GM18498 (cell line): ENCODE results near the gene ASB11.
A peak's percentile ranks its signal among the peaks of the same experiment; 100 is the strongest.
"Not testable (repeated sequence)": the region's sequence is repeated elsewhere in the genome, so short reads cannot be mapped to it uniquely, and the experiment has no call there.

Source experiments
- ATAC-seq: cut with Tn5 transposase; IDR thresholded peaks from one replicate; pipeline ENCODE4 v1.9.1; 2021; ENCODE audit warnings: mild to moderate bottlenecking, moderate library complexity; ENCODE audit not compliant: unreplicated experiment

ASB11 gene

DNA sequence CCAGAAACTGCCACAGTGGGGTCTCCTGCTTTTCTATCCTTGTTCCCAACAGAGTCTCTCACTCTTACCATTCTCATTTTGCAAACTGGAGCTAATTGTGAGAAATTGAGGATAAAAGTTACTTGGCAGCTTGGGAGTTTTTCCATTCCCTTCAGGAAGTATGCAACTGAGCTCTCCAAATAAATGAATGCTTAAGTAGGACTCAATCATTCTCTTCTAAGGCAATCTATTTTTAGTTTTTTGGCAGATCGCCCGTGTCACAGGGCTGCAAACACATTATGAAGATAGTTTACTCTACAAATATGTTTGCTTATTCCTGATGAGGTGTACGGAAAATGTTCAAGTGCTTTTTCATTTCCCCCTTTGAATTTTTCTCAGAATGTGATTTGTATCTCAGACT is 5.3 kb downstream of the ASB11 start:
- no peak for ATAC-seq

DNA sequence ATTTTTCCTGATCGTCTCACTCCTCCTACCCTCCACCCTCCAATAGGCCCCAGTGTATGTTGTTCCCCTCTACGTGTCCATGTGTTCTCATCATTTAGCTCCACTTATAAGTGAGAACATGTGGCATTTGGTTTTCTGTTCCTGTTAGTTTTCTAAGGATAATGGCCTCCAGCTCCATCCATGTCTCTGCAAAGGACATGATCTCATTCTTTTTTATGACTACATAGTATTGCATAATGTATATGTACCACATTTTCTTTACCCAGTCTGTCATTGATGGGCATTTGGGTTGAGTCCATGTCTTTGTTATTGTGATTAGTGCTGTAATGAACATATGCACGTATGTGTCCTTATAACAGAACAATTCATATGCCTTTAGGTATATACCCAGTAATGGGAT is 9.5 kb downstream of the ASB11 start:
- not testable (repeated sequence) for ATAC-seq

- ATAC-seq, result no peak
These were observed 13.5 kb downstream of the ASB11 start for GRCh38 chrX:15301924-15302323.

GRCh38 chrX:15299941-15300851 is 15.2 kb downstream of the ASB11 start:
- no peak for ATAC-seq

DNA sequence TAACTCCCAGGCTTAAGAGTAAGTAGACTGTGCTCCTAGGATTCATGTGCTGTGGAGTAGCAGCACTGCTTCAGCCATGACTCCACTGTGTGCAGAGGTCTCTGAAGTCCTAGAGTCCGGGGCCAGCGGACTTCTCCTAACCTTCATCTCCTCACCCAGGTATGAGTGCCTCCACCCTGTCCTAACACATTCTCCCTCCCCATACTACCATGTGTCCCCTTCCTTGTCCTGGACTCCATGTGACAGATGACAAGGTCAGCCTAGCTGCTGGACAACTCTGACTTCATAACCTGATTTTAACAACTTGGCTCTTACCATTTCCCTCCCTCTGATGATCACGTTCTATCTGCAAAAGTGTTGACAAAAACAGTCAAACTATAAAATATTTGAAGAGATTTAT is 16.7 kb downstream of the ASB11 start:
- ATAC-seq, result no peak

- no peak for ATAC-seq
These were observed 17.2 kb downstream of the ASB11 start for GRCh38 chrX:15298201-15298600.

- ATAC-seq, result no peak
These were observed 22.0 kb downstream of the ASB11 start for GRCh38 chrX:15293451-15293850.

DNA sequence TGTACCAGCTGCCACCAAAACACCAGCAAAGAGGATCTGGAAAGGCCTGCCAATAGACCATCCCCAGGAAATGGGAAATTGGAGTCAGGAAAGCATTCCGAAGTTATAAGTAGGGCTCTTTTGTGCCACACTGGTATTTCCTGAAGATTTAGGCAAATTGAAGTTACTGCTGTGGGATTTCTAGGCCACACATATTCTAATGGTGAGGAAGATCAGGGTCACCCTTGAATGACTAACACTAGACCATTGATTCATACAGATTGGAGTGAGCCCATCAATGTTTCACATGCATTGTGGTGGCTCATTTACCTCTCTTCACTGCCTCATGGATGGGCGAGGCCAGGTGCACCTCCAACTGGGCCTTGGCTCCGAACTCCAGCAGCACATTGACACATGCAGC is 22.6 kb downstream of the ASB11 start:
- ATAC-seq, result no peak

- ATAC-seq, result no peak
These were observed 37.8 kb downstream of the ASB11 start for GRCh38 chrX:15277604-15278003.

DNA sequence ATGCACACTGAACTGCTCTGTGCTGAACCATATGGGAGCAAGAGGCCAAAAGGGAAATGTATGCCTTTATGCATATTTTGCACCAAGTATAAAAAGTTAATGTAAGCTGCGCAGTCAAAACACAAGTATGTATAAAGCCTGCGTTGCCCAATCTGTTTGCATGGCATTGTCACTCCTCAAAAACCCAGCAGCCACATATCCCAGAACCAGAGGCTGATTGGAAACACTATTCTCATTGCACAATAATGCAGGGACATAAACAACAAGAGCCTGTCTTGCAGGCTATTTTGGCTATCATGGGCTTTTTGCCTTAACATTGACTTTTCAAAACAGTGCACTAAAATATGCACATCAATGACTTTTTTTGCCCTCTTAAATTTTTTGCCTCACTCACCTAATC is 40.5 kb downstream of the ASB11 start:
- ATAC-seq, result no peak

- ATAC-seq, result not testable (repeated sequence)
These were observed 42.2 kb downstream of the ASB11 start for GRCh38 chrX:15273275-15273674.

DNA sequence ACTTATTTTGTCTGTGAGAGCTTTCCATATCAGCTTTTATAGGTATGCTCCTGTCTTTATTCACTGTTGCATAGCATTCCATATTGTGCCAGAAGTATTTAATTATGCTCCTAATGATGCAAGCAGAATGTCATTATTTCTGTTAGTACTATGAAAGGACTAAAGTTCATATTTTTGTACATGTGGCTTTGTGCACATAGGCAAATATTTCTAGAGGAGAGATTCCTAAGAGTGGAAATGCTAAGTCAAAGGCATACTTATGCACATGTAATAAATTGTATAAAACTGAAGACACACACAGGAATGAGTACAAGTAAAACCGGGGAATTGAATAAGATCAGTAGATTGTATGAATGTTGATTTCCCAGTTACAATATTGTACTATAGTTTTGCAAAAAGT is 43.7 kb downstream of the ASB11 start:
- ATAC-seq, result no peak

DNA sequence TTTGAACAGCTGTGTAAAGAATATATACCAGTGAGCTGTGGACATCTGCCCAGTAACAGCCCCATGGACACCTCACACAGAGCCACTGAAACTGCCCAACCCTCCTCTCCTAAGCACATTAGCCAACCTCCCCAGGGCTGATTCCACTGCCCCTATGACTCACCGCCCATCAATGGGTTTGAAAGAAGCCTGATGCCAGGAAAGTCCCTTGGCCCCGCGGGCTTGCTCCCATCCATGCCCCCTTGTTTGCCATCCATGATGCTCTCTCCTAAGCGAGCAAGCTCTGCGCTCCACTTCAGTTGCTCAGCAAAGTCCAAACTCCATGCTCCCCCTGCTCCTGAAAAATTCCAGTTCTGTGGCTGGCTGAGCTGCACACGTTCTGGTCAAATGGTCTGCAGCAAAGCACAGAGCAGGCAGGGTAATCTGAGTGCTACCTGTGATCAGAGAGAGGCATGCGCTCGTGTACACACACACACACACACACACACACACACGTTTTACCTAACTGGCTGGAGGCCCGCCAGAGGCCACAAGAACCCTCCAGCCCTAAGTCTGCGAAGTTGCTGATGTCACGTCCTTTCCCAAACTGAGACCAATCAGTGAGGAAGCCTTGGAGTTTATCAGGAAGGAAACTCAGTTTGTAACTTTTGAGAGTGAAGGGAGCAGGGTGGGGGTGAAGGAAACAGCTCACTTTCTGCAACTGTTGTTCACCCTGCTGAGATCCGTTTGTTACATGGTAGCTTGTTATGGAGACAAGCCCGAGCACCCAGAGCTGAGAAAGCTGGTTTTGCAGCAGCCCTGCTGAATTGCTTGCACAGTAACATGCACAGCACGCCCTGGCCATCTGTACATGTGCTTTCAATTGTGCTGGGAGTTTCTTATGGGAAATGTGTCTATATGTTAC is 45.6 kb downstream of the ASB11 start, which contains the start of gene ASB9:
Gene ASB9, minus strand, starts transcription at position 466 of the 904 bp plus-strand sequence. Its CDS starts 209 bp downstream, at position 257.
- ATAC-seq, result peak; percentile 67

DNA sequence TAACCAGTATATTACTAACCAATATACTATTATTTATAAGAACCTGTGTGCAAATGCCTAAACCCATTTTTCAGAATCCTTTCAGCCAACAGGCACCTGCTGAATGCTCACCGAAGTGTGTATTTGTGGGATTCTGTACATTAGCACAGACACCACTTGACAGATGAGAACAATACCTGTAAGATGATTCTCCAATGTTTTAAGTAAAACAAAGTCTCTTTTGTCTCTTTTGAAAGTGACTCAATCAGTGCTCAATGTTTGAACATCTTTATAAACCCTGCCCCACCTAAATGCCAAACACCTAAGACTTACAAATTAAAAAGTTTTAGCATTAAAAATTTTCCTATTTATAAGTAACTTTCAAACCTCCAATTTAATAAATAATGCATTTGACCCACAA is 46.3 kb downstream of the ASB11 start:
- ATAC-seq, result no peak

GRCh38 chrX:15254852-15255251 is 60.6 kb downstream of the ASB11 start:
- no peak for ATAC-seq

DNA sequence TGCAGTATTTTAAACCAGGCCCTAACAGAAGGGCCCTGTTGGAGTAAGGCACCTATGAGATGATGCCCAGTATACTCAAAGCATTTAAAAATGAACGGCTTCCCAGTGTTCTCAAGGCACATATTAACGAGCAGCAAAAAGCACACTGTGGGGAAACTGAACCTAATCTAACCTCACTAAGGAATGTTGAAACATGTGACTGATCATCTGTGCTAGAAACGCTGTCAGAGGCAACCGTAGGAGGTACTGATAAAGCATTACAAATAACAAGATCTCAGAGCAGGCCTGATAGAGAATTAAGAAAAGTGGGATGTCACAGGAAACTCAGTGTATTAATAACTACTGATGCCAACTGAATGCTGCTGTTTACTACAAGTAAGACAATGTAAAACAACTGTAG is 69.5 kb downstream of the ASB11 start:
- no peak for ATAC-seq

GRCh38 chrX:15244421-15244820 is 71.0 kb downstream of the ASB11 start:
- ATAC-seq, result no peak

DNA sequence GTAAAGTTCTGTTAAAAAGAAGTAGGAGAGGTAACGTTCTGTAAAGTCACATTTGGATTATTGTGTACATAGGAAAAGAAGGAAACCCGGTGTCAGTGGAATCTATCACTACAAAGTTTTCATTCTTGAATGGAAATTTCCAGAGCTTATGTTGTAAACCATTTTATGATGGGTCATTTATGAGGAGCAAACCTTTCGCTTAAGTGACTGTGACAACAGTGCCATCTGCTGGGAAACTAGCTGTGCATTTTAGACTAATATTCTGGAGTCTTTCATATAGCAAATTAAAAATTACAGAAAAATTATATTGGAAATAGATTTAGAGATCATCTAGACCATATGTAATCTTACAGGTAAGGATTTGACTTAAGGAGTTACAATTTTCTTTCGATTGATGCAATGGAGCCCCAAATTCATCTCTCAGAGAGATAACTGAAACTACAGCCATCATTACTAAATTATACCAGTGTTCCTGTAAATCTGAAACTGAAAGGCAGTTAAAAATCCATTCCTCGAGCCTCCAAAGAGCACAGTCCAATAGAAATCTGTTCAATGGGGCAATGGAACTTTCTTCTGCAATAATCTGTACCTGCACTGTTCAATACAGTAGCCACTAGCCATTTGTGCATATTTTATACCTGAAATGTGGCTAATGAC is 72.4 kb downstream of the ASB11 start:
- no peak for ATAC-seq

DNA sequence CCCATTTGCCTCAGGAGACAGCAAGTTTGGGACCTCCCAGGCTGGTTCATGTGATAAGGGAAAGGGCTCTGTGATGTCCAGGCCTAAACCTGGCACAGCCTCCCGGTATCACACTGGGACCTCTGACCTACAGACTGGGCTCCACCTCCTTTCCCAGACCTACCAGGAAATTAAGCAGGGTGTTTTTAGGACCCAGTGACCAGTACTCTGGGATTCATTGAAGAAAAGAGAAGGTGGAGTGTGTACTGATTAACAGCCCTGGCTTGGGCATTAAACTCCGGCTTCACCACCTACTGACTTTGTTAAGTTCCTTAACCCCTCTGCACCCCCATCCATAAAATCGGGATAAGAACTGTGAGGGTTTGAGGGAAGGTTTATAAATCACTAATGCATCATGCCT is 74.1 kb downstream of the ASB11 start:
- no peak for ATAC-seq

GRCh38 chrX:15240414-15240813 is 75.0 kb downstream of the ASB11 start:
- no peak for ATAC-seq

GRCh38 chrX:15236146-15236545 is 79.3 kb downstream of the ASB11 start:
- no peak for ATAC-seq
